ENCODE results near the gene DLL4.
"Not testable (repeated sequence)": the region's sequence is repeated elsewhere in the genome, so short reads cannot be mapped to it uniquely, and the experiment has no call there.

DLL4 gene

DNA sequence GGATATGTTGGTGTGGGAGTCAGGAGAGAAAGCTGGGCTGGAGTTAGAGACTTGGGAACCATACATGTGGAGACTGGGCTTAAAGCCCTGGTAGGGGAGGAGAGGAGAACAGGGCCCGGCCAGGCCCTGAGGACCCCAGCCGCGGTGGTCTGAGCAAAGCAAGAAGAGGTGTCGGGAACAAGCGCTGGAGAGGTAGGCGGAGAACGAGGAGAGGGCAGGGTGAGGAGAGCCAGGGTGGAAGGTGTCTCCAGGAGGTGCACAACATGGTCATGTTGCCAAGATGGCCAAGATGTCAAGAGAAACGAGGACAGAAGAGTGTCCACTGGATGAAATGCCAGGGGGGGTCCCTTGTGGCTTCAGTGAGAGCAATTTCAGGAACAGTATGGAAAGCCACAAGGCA lies 29.6 kb downstream of the DLL4 start:
- no peak for DNase-seq (ENCODE audit: low spot score)

DNA sequence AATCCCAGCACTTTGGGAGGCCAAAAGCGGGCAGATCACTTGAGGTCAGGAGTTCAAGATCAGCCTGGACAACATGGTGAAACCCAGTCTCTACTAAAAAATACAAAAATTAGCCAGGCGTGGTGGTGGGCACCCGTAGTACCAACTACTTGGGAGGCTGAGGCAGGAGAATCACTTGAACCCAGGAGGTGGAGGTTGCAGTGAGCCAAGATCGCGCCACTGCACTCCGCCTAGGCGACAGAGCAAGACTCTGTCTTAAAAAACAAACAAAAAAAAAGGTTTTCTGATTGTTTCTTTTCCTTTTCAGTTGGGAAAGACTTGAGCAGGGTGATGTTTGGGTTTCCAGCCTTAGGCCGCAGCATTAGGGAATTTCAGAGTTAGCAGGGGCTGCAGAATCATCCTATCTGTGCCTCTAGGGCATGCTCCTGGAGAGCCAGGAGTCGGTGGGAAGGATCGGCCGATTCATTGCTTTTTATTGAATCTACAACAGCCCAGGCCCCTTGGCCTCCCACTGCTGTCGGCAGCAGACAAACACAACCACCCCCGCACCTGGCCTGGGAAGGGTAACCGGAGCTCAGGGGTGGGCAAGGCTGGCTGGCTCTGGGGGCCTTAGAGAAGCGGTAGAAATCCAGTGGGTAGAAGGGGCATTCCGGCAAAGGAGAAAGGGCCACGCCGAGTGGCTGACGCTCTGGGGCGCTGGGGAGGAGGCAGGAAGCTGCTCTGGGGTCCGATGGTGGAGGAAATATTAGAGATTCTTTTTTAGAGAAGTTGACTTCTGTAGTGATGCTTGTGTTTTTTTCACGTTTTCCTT lies 30.4 kb downstream of the DLL4 start:
- no peak for DNase-seq (ENCODE audit: low spot score)

DNA sequence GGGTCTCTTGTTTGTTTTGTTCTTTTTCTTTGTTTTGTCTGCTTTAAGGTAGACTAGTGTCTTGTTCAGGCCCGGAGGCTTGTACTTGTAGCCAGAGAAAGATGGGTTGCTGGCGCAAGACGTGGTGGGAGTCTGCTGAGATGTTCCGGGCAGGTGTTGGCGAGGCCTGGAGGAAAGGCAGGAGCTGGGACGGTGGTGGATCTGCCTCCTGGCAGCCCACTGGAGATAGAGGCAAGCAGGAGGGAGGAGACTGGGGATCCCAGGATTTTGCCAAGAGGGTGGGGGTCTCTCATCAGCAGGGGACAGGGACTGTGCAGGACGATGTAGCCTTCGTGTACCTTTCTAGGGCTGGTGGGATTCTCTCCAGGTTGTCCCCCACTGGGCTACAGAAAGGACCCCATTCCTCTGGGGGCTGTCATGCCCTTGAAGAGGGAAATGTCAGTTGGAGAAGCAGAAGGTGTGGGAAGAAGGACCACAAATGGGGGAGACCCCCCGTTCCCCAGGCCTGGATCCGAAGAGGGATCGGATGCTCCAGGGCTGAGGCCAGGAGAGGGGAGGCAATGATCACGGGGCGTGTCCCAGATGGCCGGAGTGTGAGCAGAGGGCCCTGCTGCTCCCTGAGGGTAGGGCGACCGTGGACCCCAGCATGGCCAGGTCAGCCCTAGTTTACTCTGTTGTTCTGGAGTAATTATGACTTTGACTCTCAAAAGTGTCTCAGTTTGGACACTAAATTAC lies 31.2 kb downstream of the DLL4 start:
- DNase-seq (ENCODE audit: low spot score) = no peak

DNA sequence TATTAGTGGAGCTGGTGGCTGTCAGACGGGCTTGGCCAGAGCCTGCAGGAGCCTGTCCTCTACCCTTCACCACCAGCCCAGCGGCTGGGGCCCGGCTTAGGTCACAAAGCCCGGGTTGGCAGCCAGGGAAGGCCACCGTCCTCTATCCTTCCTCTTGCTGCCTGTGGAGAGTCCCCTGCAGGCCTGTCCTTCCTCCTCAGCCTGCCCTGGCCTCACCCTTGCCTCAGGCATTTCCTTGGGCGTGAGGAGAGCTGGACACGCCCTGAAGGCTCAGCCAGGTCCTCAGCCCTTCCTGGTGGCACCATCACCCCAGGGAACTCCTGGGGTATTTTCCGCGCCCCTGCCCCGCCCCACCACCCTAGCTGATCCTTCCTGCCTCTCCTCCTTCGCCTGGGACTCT lies 31.8 kb downstream of the DLL4 start:
- no peak for DNase-seq (ENCODE audit: low spot score)

DNA sequence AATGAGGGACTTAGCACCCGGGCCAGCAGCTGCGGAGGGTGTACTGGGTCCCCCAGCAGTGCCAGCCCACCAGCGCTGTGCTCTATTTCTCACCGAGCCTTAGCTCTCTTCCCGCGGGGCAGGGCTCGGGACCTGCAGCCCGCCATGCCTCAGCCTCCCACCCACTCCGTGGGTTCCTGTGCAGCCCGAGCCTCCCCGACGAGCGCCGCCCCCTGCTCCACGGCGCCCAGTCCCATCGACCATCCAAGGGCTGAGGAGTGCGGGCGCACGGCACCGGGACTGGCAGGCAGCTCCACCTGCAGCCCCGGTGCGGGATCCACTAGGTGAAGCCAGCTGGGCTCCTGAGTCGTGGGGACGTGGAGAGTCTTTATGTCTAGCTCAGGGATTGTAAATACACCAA lies 32.6 kb downstream of the DLL4 start:
- DNase-seq (ENCODE audit: low spot score) = not testable (repeated sequence)

DNA sequence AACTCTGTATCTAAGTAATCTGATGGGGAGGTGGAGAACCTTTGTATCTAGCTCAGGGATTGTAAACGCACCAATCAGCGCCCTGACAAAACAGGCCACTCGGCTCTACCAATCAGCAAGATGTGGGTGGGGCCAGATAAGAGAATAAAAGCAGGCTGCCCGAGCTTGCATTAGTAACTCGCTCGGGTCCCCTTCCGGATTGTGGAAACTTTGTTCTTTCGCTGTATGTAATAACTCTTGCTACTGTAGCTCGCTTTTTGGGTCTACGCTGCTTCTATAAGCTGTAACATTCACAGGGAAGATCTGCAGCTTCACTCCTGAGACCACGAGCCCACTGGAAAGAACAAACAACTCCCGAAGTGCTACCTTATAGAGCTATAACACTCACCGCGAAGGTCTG lies 33.2 kb downstream of the DLL4 start:
- DNase-seq (ENCODE audit: low spot score) = not testable (repeated sequence)

DNA sequence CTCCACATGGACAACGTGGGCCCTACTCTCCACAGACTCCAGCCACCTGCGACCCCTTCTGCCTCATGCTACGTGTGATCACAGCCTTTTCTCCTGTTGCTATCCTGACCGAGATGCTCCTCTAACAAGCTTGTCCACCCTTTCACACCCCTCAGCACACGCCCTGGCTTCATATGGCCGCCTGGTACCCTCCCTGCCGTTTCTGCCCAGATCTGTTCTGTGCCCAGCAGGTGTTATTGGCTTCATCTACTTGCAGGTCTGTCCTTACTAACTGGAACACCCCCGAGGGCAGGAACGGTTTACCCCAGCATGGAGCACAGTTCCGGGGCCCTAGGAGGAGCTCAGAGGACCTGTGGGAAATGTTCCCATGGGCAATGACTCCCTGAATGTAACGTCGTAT lies 34.1 kb downstream of the DLL4 start:
- no peak for DNase-seq (ENCODE audit: low spot score)

DNA sequence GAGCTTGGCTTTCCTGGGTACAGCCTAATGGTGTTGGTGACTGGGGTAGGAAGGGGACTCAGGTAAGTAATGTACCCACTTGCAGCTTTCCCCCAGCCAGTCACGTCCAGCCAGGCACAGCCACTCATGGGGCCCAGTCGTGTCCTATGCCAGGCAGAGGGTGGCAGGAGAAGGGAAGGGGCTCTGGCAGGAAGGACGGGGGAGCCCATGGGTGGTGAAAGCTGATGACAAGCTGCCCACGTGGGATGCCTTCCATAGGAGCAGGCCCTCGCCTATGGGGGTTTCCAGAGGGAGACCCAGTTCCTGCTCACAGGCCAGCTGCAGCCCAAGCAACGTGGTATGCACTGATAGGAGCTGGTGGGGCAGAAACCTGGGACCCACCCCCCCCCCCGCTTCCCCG lies 34.9 kb downstream of the DLL4 start:
- DNase-seq (ENCODE audit: low spot score) = no peak

DNA sequence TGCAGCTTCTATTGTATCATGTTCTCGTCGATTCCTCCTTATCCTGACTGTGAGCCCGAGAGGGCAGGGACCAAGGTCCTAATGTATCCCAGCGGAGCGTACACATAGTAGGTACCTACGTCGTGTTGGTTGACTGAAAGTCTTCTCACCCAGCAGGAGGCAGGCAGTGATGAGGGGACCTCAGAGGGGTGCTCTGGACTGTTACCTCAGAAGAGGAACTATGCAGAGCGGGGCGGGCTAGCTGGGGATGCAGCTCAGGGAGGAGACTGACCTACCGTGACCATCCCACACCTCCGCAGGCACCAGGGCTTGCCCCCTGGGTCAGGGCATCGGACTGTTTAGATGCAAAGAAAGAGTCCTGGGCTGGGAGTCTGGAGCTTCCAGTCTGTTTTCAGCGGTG lies 35.5 kb downstream of the DLL4 start:
- DNase-seq (ENCODE audit: low spot score) = no peak

DNA sequence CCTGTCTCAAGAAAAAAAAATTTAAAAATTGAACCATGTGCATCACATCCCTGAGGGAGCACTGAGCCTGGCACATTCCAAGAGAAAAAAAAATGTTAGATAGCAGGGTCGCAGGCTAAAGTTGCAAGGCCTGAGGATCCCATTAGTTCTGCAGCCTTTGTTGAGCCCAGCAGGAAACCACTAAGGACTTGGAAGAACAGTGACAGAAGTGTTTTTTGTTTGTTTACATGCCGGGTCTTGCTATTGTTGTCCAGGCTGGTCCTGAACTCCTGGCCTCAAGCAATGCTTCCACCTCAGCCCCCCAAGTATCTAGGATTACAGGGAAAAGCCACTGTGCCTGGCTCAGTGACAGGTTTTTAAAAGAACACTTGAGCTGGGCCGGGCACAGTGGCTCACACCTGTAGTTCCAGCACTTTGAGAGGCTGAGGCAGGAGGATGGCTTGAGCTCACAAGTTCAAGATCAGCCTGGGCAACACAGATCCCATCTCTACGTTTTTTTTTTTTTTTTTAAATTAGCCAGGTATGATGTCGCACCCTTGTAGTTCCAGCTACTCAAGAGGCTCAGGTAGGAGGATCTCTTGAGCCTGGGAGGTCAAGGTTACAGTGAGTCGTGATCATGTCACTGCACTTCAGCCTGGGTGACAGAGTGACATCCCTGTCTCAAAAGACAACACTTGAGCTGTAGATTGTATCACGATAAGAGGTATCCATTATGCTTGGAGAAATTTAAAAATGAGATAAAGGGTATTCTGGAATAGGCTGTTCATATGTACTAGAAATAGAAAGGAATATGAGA lies 39.3 kb downstream of the DLL4 start:
- no peak for DNase-seq (ENCODE audit: low spot score)

DNA sequence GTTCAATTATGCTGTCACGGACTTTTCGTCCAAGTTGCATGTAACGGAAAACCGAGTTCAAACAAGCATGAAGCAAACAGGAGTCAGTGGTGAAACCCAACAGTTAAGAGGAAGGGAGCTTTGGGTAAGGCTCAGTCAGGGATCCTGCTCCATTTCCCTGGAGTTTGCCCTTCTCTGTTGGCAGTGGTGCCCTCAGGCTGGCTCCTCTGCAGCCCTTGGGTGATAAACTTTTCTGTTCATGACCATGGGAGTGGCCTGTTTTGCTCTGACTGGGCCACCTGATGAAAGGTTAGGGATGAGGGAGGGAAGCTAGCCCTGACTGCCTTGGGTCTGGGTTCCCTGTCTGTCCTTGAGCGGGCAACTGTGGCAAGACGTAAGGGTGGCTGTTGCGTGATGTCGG lies 40.2 kb downstream of the DLL4 start:
- no peak for DNase-seq (ENCODE audit: low spot score)

DNA sequence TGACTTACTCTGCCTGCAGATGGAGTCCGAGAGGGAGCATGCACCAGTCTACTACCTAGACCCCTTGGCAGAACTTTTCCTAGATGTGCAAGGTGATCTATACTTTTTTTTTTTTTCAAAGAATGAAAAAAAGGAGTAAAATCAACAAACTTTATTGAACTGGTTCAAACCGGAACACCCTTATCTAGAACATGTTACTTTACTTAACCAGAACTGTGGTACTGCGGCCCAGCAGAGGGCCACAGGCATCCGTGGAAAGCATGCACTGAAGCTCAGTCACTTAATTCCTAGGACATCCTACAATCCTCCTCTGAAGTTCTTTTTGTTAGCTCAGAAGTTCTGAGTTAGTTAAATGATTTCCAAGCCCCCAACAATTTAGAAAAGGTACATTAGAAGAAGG lies 45.7 kb downstream of the DLL4 start:
- no peak for DNase-seq (ENCODE audit: low spot score)

DNA sequence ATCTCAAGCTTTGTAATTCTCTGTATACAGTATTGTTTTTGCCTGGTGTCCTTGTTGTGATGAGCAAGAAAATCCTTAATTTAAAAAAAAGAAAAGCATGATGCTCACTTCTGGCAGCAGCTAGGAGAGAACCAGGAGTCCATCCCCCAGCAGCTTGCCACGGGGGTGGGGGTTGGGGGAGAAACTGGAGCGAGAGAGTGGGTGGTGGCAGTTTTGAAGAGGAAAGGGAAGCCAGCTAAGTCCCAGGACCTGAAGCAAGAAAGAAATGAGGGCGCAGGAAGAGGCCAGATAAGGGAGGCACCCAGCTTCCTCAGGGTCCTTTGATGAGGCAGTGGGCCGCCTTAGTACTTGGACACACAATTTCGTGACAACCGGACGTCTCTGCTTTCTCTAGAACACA lies 47.7 kb downstream of the DLL4 start:
- no peak for DNase-seq (ENCODE audit: low spot score)

DNA sequence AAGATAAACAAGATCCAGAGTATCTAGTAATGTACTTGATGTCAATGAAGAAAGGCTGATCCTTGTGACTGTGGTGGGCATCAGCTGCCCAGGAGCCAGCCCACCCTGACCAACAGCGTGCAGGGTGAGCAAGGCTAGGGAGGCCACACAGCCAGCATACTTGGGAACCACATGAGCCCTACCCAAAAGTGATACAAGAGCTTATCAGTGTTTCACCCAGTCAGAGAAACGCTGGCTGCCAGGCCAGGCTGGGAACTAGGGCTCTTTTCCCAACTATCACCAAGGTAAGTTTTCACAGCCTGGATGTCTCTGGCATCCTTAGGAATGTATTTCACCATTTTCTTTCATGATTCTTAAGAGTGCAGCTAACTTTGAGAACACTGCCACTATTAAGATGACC lies 49.0 kb downstream of the DLL4 start:
- no peak for DNase-seq (ENCODE audit: low spot score)

DNA sequence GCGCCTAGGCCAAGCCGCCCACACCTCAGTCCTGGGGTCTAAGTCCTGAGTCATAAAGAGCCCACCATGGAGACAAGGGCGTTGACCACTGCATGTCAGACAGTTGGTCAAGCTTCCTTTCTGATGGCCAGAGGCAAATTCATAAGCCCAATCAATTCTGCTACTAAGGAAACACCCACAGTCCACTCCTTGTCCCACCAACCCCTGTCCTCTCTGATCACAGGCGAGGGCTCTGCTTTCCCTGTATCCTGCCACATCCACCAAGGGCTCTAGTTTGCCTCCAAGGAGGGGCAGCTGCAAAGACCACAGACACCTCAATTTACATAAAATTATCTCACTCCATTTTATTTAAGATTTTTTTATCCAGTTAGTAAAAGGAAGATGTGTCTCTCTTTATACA lies 49.4 kb downstream of the DLL4 start:
- DNase-seq (ENCODE audit: low spot score) = no peak

DNA sequence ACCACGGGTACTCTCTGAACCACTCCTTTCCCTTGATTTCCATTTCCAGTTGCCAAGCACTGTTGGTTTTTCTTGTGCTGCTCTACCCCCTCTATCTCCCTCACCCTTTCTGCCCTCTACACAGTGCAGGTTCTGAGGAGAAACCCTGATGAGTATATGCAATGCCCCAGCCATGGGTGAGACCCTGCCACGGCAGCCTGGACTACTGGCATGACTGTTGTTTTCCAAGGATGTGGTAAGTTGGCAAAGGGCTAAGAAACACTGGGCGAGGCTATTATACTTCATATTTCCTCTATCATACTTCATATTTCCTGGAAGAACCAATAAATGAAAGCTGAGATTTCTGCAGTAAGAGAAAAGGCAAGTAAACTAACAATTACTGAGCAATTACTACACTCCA lies 52.0 kb downstream of the DLL4 start:
- no peak for DNase-seq (ENCODE audit: low spot score)

DNA sequence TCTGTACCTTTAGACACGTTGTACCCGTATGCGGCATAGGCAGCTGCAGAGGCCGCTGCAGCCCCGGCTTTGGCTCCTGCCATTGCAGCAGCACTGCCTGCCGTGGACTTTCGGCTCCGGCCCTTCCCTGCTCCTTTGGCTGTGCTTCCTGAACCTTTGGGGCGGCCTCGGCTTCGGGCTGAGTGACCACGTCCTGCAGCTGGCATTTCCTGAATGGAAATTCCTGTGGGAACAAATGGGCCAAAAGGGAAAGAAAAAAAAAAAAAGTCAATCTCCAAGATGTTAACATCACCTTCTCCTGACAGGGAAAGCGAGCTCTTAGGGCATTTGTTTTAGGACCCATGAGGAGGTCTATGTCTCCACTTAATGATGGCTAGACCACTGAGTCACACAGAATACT lies 53.7 kb downstream of the DLL4 start:
- peak; percentile 93 for DNase-seq (ENCODE audit: low spot score)

DNA sequence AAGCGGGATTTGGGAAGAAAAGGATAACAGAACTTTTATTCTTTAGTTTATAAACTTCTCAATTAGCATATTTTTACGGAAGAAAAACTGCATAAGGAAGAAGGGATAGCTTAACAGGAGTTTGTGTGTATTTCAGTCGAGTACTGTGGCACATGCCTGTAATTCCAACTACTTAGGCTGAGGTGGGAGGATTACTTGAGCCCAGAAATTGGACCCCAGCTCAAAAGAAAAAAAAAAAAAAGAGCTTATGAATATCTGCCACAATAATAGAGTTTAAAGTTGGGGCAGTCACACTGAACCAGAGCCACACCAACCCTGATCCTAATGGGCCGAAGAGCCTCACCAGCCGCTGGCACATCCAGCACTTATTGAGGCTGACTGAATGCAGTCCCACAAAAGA lies 55.3 kb downstream of the DLL4 start:
- DNase-seq (ENCODE audit: low spot score) = no peak

DNA sequence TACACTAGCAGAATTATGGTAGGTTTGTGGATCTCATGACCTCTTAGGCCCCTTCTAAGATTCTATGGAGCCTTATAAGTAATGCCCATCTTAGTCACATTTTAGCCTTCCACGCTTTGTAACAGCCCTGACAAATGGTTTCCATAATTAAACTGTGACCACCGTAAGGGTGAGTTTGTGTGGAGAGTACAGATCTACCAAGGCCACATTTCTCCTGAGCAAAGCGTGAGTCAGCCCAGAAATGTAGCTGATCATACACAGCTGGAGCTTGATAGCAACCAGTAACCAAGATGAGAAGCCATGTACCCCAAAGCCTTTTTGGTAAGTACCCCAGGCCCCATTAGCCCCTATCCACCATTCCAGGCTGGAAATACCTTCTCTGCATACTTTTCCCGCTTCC lies 55.8 kb downstream of the DLL4 start:
- DNase-seq (ENCODE audit: low spot score) = peak; percentile 81

DNA sequence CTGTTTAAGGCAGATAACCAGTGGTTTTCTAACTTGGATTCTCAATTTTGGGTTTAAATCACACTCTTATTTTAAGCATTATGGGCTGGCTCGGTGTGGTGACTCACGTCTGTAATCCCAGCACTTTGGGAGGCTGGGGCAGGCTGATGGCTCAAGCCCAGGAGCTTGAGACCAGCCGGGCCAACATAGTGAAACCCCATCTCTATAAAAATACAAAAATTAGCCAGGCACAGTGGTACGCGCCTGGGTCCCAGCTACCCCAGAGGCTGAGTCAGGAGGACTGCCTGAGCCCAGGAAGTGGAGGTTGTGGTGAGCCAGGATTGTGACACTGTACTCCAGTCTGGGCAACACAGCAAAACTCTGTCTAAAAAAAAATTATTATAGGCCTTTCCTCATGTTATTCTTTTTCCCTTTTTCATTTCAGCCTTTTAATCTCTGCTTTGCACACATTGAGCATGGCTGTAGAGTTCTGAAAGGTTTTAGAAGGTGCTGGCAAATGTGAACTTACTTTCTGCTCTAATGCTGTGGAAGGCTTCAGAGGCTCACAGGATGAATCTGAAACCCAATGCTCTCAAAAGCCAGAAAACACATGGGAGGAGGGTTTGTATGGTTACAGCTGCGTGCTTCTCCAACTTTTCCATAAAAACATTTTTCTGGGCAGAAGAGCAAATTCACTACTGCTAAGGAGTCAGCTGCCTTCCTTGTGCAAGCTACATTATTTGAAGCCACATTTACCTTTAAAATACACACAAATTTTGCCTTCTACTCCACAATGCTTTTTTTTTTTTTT lies 56.6 kb downstream of the DLL4 start:
- no peak for DNase-seq (ENCODE audit: low spot score)

DNA sequence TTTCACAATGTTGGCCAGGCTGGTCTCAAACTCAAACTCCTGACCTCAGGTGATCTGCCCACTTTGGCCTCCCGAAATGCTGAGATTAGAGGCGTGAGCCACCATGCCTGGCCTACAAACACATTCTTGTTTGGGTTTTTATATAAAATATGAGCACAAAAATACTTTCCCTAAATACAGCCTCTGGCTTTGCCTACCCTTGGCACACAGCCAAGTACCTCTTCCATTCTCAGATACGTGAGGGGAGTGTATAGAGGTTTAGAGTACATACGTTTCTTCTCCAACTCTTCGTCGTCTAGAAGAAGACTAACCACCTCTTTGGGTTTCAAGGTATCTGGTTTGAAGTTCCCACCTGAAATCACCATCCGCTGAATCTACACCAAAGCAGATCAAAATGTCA lies 57.7 kb downstream of the DLL4 start:
- no peak for DNase-seq (ENCODE audit: low spot score)

DNA sequence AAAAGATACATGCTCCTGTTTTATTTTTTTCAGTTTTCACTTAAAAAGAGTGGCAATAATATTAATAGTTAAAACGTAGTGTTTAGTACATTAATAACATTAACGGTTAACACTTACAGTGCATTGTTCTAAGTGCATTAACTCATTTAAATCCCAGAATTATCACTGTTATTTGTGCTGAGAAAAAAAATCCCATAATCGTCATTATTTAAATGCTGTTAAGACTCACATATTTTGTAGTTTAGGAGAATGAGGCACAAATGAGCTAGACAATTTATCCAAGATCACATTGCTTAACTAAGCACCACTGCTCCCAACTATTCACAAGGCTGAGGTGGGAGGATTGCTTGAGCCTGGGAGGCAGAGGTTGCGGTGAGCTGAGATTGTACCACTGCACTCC lies 59.0 kb downstream of the DLL4 start:
- no peak for DNase-seq (ENCODE audit: low spot score)
